ENCODE results near the gene TEPSIN.

DNA sequence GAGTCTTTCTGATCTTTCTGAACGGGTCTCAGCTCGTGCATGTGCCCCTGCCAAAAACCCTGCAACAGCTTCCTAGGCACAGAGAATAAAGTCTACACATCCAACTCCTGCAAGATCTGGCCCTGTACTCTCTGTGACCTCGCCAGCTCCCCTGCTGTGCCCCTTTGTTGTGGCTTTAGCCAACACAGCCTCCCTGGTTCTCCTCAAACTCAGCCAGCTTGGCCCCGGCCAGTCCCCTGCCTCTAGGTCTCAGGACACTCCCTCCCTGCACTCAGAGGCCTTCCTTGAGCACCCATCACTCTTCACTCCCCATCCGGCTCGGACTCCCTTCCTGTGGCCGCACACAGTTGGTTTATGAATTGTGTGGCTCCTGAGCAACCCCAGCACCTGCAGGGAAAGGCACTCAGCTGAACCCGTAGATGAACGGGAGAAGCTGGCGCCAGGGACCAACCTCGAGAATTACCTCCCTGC, 17.4 kb downstream of the TEPSIN start:
- no peak for TF ChIP-seq POLR2A (IDR thresholded peaks at IDR 0.05)
- TF ChIP-seq, protein P1, sequence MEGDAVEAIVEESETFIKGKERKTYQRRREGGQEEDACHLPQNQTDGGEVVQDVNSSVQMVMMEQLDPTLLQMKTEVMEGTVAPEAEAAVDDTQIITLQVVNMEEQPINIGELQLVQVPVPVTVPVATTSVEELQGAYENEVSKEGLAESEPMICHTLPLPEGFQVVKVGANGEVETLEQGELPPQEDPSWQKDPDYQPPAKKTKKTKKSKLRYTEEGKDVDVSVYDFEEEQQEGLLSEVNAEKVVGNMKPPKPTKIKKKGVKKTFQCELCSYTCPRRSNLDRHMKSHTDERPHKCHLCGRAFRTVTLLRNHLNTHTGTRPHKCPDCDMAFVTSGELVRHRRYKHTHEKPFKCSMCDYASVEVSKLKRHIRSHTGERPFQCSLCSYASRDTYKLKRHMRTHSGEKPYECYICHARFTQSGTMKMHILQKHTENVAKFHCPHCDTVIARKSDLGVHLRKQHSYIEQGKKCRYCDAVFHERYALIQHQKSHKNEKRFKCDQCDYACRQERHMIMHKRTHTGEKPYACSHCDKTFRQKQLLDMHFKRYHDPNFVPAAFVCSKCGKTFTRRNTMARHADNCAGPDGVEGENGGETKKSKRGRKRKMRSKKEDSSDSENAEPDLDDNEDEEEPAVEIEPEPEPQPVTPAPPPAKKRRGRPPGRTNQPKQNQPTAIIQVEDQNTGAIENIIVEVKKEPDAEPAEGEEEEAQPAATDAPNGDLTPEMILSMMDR (IDR thresholded peaks at IDR 0.05): no peak

All from Peyer's patch (tissue), 4 donors.